GM23248 (cell line): ENCODE data around the gene PRF1. TPM values are rescaled to one million over a fixed set of nuclear protein-coding genes. Genes with fewer than 3 reads are reported as not detected.

Experiments
- DNase-seq: peaks from one replicate; pipeline ENCODE4 v3.0.0-alpha.2; 2015
- H2AFZ ChIP-seq: fragments of 200-600 bp; sonication (generic); 2 replicates; pipeline ENCODE4 v1.6.1; 2016; ENCODE audit warnings: antibody characterized with exemption
- H3F3A ChIP-seq: fragments of 200-600 bp; sonication (generic); 2 replicates; pipeline ENCODE4 v1.6.1; 2016; ENCODE audit warnings: mild to moderate bottlenecking, antibody characterized with exemption, mixed run types; ENCODE audit not compliant: insufficient read depth
- H3K27ac ChIP-seq: fragments of 200-600 bp; sonication (generic); 2 replicates; pipeline ENCODE4 v1.5.1; 2016; ENCODE audit warnings: mild to moderate bottlenecking
- H3K27me3 ChIP-seq: fragments of 200-600 bp; sonication (generic); replicated peaks from 2 replicates; pipeline ENCODE4 v1.6.1; 2016; ENCODE audit warnings: mild to moderate bottlenecking; ENCODE audit not compliant: insufficient read depth
- H3K36me3 ChIP-seq: fragments of 200-600 bp; sonication (generic); 2 replicates; pipeline ENCODE4 v1.6.1; 2016; ENCODE audit warnings: low read depth, mild to moderate bottlenecking
- H3K4me1 ChIP-seq: fragments of 200-600 bp; sonication (generic); 2 replicates; pipeline ENCODE4 v1.6.1; 2016; ENCODE audit warnings: mild to moderate bottlenecking; ENCODE audit not compliant: insufficient read depth
- H3K4me2 ChIP-seq: fragments of 200-600 bp; sonication (generic); one replicate; pipeline ENCODE4 v1.6.1; 2016; ENCODE audit warnings: mild to moderate bottlenecking; ENCODE audit not compliant: unreplicated experiment
- H3K4me3 ChIP-seq: fragments of 200-600 bp; sonication (generic); 2 replicates; pipeline ENCODE4 v1.5.1; 2016; ENCODE audit warnings: mild to moderate bottlenecking
- H3K79me2 ChIP-seq: fragments of 200-600 bp; sonication (generic); 2 replicates; pipeline ENCODE4 v1.6.1; 2016; ENCODE audit warnings: mild to moderate bottlenecking; ENCODE audit not compliant: insufficient read depth
- H3K9ac ChIP-seq: fragments of 200-600 bp; sonication (generic); 2 replicates; pipeline ENCODE4 v1.6.1; 2016; ENCODE audit warnings: mild to moderate bottlenecking
- H3K9me2 ChIP-seq: fragments of 200-600 bp; sonication (generic); 2 replicates; pipeline ENCODE4 v1.6.1; 2016; ENCODE audit warnings: mixed run types, mild to moderate bottlenecking, moderate library complexity; ENCODE audit not compliant: insufficient read depth
- H3K9me3 ChIP-seq: fragments of 200-600 bp; sonication (generic); one replicate; pipeline ENCODE4 v1.6.1; 2017; ENCODE audit warnings: low read depth
- H4K20me1 ChIP-seq: fragments of 200-600 bp; sonication (generic); 2 replicates; pipeline ENCODE4 v1.6.0; 2016; ENCODE audit not compliant: insufficient read depth
- EZH2 ChIP-seq: fragments of 200-600 bp; sonication (generic); IDR thresholded peaks from 2 replicates; pipeline ENCODE4 v1.6.1; 2018; ENCODE audit warnings: antibody characterized with exemption, mild to moderate bottlenecking; ENCODE audit not compliant: insufficient read depth, poor library complexity, severe bottlenecking
- EZH2phosphoT487 ChIP-seq: fragments of 200-600 bp; sonication (generic); IDR thresholded peaks from 2 replicates; pipeline ENCODE4 v1.6.1; 2018; ENCODE audit warnings: antibody characterized with exemption, moderate library complexity, mild to moderate bottlenecking, low read depth; ENCODE audit not compliant: insufficient read depth
- WGBS, 2 experiments: methylation state at CpG; one replicate each; pipeline ENCODE4 v1.1.6; 2015 to 2017; ENCODE audit warnings: low lambda C conversion rate in 2 of 2, low coverage in 1 of 2; ENCODE audit errors: missing lambda C conversion rate in 2 of 2; 5-methylcytosine and 5-hydroxymethylcytosine counted together
- in situ Hi-C: fragments of 300-500 bp; cut with MboI; formaldehyde crosslinking; loops from 2 replicates; pipeline ENCODE4 v1.15.0; 2020
- polyA plus RNA-seq: library from polyadenylated mRNA; unstranded; fragments of >200 nt; fragmentation: Nextera tagmentation; extraction: Ambion mirVana; gene quantifications from 2 replicates; pipeline ENCODE4 v1.2.1, GENCODE V29; 2016
- total RNA-seq: library from RNA; depleted of rRNA; stranded (reverse); fragments of >200 nt; shearing (Covaris generic); gene quantifications from 2 replicates; pipeline ENCODE4 v1.2.3, GENCODE V29; 2014

The PRF1 gene
- total and polyA plus RNA-seq, 2 experiments from 2014 or later, result not detected

DNA sequence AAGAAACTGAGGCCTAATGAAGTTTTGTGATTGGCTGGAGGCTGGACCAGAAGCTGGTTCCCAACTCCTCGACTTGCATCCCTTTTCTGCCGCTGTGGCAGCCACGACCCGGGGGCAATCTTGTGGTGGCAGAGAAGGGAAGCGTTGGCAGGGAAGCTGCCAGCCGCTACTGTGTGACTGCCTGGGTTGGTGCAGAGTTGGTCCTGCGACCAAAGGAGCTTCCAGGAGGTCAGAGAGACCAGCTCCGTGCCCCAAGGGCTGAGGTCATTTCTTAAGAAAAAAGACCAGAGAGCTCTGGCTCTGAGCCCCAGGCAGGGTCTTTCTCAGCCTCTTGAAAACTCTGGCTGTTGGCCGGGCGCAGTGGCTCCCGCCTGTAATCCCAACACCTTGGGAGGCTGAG lies 47.2 kb downstream of the PRF1 start:
- Histone ChIP-seq H3K9me2 (no peaks in the 10 kb centered on the region), H3K27ac (no peak overlapping the region), H4K20me1 (no peaks in the 10 kb centered on the region), H3F3A (no peaks in the 10 kb centered on the region), H3K4me2 (no peak overlapping the region), H3K27me3 (no peaks in the 10 kb centered on the region), H3K4me1 (no peaks in the 10 kb centered on the region), H3K9me3 (no peaks in the 10 kb centered on the region), H3K4me3 (no peak overlapping the region), H3K9ac (no peak overlapping the region), H2AFZ (no peak overlapping the region), H3K79me2 (no peaks in the 10 kb centered on the region), H3K36me3 (no peaks in the 10 kb centered on the region)
- DNase-seq, result no peak
- TF ChIP-seq EZH2phosphoT487, result no peak
- TF ChIP-seq EZH2, result no peak
- in situ Hi-C loops, result no loop called here
- 93% methylated on average over 11 of the region's 11 CpGs for WGBS, 2 experiments

- 84% methylated on average over 6 of the region's 6 CpGs for WGBS, 2 experiments
- H3F3A ChIP-seq, result no peaks in the 10 kb centered on the region
- TF ChIP-seq EZH2phosphoT487, result no peak
- TF ChIP-seq EZH2, result no peak
- no peaks in the 10 kb centered on the region for H3K9me3 ChIP-seq
- no peak overlapping the region for H3K4me2 ChIP-seq
- no peaks in the 10 kb centered on the region for H3K4me1 ChIP-seq
- no peaks in the 10 kb centered on the region for H3K27me3 ChIP-seq
- no peak overlapping the region for H3K9ac ChIP-seq
- H3K27ac ChIP-seq, result no peak overlapping the region
- in situ Hi-C loops, result loop anchor here (5.0 kb wide), 1 partner anchor 210 kb away; no protein-coding TSS in a partner anchor
- no peak for DNase-seq
- H2AFZ ChIP-seq, result no peak overlapping the region
- H4K20me1 ChIP-seq, result no peaks in the 10 kb centered on the region
- H3K4me3 ChIP-seq, result no peak overlapping the region
- H3K36me3 ChIP-seq, result no peaks in the 10 kb centered on the region
- no peaks in the 10 kb centered on the region for H3K79me2 ChIP-seq
- H3K9me2 ChIP-seq, result no peaks in the 10 kb centered on the region
These were observed 50.0 kb downstream of the PRF1 start for GRCh38 chr10:70552586-70552985.

DNA sequence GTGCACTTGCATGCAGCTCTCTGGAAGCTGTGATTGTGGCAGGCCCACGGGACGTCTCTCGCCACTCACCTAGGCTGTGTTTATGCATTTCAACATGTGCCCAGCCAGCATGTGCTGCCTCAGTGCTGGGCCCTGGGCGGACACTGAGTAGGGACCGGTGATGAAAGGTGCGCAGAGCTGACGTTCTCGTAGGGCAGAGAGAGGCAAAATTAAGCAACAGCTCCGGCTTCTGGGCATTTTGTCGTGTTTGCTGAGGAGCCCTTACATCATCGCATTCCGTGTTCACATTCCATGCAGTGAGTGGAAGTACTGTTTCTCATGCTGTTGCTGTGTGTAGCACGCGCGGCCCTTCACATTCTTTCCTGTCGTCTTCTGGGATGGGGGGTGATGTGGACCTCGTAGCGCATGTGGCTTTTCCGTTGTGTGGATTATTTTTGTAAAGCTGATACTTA lies 50.5 kb downstream of the PRF1 start:
- no peak overlapping the region for H2AFZ ChIP-seq
- no peaks in the 10 kb centered on the region for H3K79me2 ChIP-seq
- TF ChIP-seq EZH2 (no peak), EZH2phosphoT487 (no peak)
- in situ Hi-C loops, result loop anchor here (5.0 kb wide), 1 partner anchor 210 kb away; no protein-coding TSS in a partner anchor
- no peaks in the 10 kb centered on the region for H3K9me2 ChIP-seq
- peak; percentile 23 for DNase-seq
- no peaks in the 10 kb centered on the region for H4K20me1 ChIP-seq
- H3K4me1 ChIP-seq, result no peaks in the 10 kb centered on the region
- H3K4me3 ChIP-seq, result no peak overlapping the region
- no peaks in the 10 kb centered on the region for H3K36me3 ChIP-seq
- no peaks in the 10 kb centered on the region for H3F3A ChIP-seq
- H3K27ac ChIP-seq, result no peak overlapping the region
- H3K4me2 ChIP-seq, result no peak overlapping the region
- H3K27me3 ChIP-seq, result no peaks in the 10 kb centered on the region
- no peaks in the 10 kb centered on the region for H3K9me3 ChIP-seq
- H3K9ac ChIP-seq, result no peak overlapping the region
- WGBS, 2 experiments, result 91 to 92% methylated on average over 19 of the region's 19 CpGs

DNA sequence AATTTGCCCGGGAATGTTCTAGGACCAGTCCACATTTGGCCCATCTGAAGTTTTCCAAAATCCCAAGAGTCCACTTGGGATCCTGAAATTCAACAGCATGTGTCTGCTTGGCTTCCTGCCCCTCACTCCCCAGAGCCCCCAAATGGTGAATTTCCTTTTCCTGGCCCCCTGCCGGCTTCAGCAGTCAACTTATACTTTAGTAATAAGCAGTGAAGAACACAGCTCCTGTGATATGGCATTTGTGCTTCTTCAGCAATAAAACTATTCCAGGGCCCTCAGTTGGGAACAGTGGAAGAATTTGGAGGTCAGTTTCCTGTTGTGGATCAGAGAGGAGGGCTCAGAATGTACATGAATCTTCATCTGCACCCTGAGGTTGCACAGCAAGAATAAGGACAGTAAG lies 51.1 kb downstream of the PRF1 start:
- H3K9me3 ChIP-seq, result no peaks in the 10 kb centered on the region
- H3K9me2 ChIP-seq, result no peaks in the 10 kb centered on the region
- H3K27me3 ChIP-seq, result no peaks in the 10 kb centered on the region
- H2AFZ ChIP-seq, result no peak overlapping the region
- no peak for DNase-seq
- no peak overlapping the region for H3K4me2 ChIP-seq
- H3K79me2 ChIP-seq, result no peaks in the 10 kb centered on the region
- no peak overlapping the region for H3K4me3 ChIP-seq
- no peaks in the 10 kb centered on the region for H3K36me3 ChIP-seq
- in situ Hi-C loops, result loop anchor here (5.0 kb wide), 1 partner anchor 211 kb away; no protein-coding TSS in a partner anchor
- H4K20me1 ChIP-seq, result no peaks in the 10 kb centered on the region
- no peaks in the 10 kb centered on the region for H3K4me1 ChIP-seq
- H3F3A ChIP-seq, result no peaks in the 10 kb centered on the region
- WGBS, 2 experiments, result 50 to 63% methylated on average over 2 of the region's 2 CpGs
- no peak for TF ChIP-seq EZH2phosphoT487
- no peak for TF ChIP-seq EZH2
- no peak overlapping the region for H3K9ac ChIP-seq
- no peak overlapping the region for H3K27ac ChIP-seq

- H3K79me2 ChIP-seq, result no peaks in the 10 kb centered on the region
- no peaks in the 10 kb centered on the region for H3K9me3 ChIP-seq
- H3K27ac ChIP-seq, result no peak overlapping the region
- no peaks in the 10 kb centered on the region for H3K27me3 ChIP-seq
- TF ChIP-seq EZH2, result no peak
- no peaks in the 10 kb centered on the region for H3K4me1 ChIP-seq
- WGBS, 2 experiments, result 57 to 60% methylated on average over 6 of the region's 6 CpGs
- no peaks in the 10 kb centered on the region for H4K20me1 ChIP-seq
- no peak overlapping the region for H2AFZ ChIP-seq
- H3K4me3 ChIP-seq, result no peak overlapping the region
- no peaks in the 10 kb centered on the region for H3K36me3 ChIP-seq
- in situ Hi-C loops, result loop anchor here (5.0 kb wide), 1 partner anchor 212 kb away; no protein-coding TSS in a partner anchor
- DNase-seq, result no peak
- no peaks in the 10 kb centered on the region for H3K9me2 ChIP-seq
- no peak overlapping the region for H3K9ac ChIP-seq
- H3K4me2 ChIP-seq, result no peak overlapping the region
- H3F3A ChIP-seq, result no peaks in the 10 kb centered on the region
These were observed 52.1 kb downstream of the PRF1 start for GRCh38 chr10:70550459-70550858.
